OCI-M1 (cell line): ENCODE data around the gene BNC2.

Source experiments
- DNase-seq: peaks from one replicate; lab custom pipeline; 2025; lab: John Stamatoyannopoulos, UW

Gene BNC2

GRCh38 chr9:16595227-16595626 is 275.2 kb downstream of the BNC2 start:
- DNase-seq, result no peak

GRCh38 chr9:16594787-16595186 is 275.7 kb downstream of the BNC2 start:
- no peak for DNase-seq

GRCh38 chr9:16593746-16594145 is 276.7 kb downstream of the BNC2 start:
- no peak for DNase-seq

GRCh38 chr9:16591092-16591491 is 279.4 kb downstream of the BNC2 start:
- DNase-seq, result no peak

GRCh38 chr9:16585591-16585990 is 284.9 kb downstream of the BNC2 start:
- DNase-seq, result no peak

- DNase-seq, result no peak
Measured at GRCh38 chr9:16579872-16580432, 290.5 kb downstream of the BNC2 start.

GRCh38 chr9:16575986-16576245 is 294.6 kb downstream of the BNC2 start:
- DNase-seq, result no peak

- peak; percentile 22 for DNase-seq
Measured at GRCh38 chr9:16575142-16575985, 295.1 kb downstream of the BNC2 start.

GRCh38 chr9:16572005-16572734 is 298.3 kb downstream of the BNC2 start:
- no peak for DNase-seq

GRCh38 chr9:16571127-16571802 is 299.2 kb downstream of the BNC2 start:
- DNase-seq, result no peak

GRCh38 chr9:16563446-16563845 is 307.0 kb downstream of the BNC2 start:
- DNase-seq, result no peak

GRCh38 chr9:16561121-16561520 is 309.3 kb downstream of the BNC2 start:
- DNase-seq, result peak; percentile 0

GRCh38 chr9:16559418-16560188 is 310.9 kb downstream of the BNC2 start:
- DNase-seq, result no peak

- no peak for DNase-seq
Measured at GRCh38 chr9:16555802-16556201, 314.7 kb downstream of the BNC2 start.

- peak; percentile 12 for DNase-seq
Measured at GRCh38 chr9:16553869-16554540, 316.5 kb downstream of the BNC2 start.

- no peak for DNase-seq
Measured at GRCh38 chr9:16552252-16552651, 318.2 kb downstream of the BNC2 start.

GRCh38 chr9:16551692-16552091 is 318.8 kb downstream of the BNC2 start:
- DNase-seq, result no peak

- DNase-seq, result no peak
Measured at GRCh38 chr9:16545639-16546038, 324.8 kb downstream of the BNC2 start.

- DNase-seq, result no peak
Measured at GRCh38 chr9:16544842-16545241, 325.6 kb downstream of the BNC2 start.

- DNase-seq, result no peak
Measured at GRCh38 chr9:16543686-16544085, 326.8 kb downstream of the BNC2 start.

- no peak for DNase-seq
Measured at GRCh38 chr9:16543225-16543624, 327.2 kb downstream of the BNC2 start.
